HepG2 (cell line): ENCODE data around the gene PLCL2. TPM values are rescaled to one million over a fixed set of nuclear protein-coding genes. Genes with fewer than 3 reads are reported as not detected.

Experiments
- ARID3A ChIP-seq: IDR thresholded peaks from 2 replicates; pipeline ENCODE4 v1.6.1; 2012; ENCODE audit warnings: low read depth, low read length, improper control_type of control experiment
- RBAK ChIP-seq: sonication (generic); formaldehyde crosslinking; IDR thresholded peaks from 2 replicates; pipeline ENCODE4 v1.5.1; 2020; ENCODE audit warnings: mild to moderate bottlenecking, missing genetic modification reagents
- polyA plus RNA-seq, 8 experiments: library from polyadenylated mRNA; depleted of rRNA in 3 of 8; stranded (reverse) in 7 of 8; unstranded in 1 of 8; fragments of >200 nt; fragmentation: Illumina TruSeq in 4 of 8; extraction: Trizol in 4 of 8; gene quantifications; 2 replicates each; pipeline versions ENCODE4 v1.2.1 to v1.2.3, GENCODE V29; 2011 to 2016; ENCODE audit warnings: low read depth in 4 of 8, missing spikeins in 1 of 8, mixed read lengths in 1 of 8; ENCODE audit not compliant: insufficient read depth in 1 of 8
- total RNA-seq, 5 experiments: library from RNA; depleted of rRNA; stranded (reverse); fragments of >200 nt; fragmentation: Illumina TruSeq; extraction: Trizol; gene quantifications; 2 replicates each; pipeline ENCODE4 v1.2.3, GENCODE V29; 2016; ENCODE audit warnings: low read depth in 1 of 5
- TF ChIP-seq, protein P1 (sequence below): sonication (generic); formaldehyde crosslinking; IDR thresholded peaks from 2 replicates; pipeline ENCODE4 v1.5.1; 2020; ENCODE audit warnings: mild to moderate bottlenecking, missing genetic modification reagents, borderline replicate concordance
- TF ChIP-seq, protein P2 (sequence below): sonication (generic); formaldehyde crosslinking; IDR thresholded peaks from 2 replicates; pipeline ENCODE4 v1.4.0; 2020; ENCODE audit warnings: missing genetic modification reagents

The PLCL2 gene
- total and polyA plus RNA-seq, 2 of the 13 experiments (the other 11 are each of a cell fraction or from before 2014, with no cell fraction given), result not detected

DNA sequence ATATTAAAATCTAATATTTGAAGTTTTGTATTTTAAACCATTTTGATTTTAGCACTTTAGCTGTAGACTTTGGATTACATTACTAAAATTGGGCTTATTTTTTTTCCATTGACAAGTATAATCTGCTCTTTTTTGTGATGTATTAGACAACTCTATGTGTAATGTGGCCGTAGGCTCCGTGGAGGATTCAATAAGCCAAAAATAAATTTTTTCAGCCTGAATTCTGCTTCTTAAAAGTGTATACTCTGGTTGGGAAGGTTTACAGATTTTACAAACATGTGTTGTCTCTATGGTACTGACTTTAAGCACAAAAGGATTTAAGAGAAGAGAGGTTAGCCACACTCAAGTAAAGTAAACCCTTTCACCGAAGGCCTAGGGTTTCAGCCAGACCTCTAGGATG is 110.8 kb downstream of the PLCL2 start (continued):
- TF ChIP-seq, protein P1, sequence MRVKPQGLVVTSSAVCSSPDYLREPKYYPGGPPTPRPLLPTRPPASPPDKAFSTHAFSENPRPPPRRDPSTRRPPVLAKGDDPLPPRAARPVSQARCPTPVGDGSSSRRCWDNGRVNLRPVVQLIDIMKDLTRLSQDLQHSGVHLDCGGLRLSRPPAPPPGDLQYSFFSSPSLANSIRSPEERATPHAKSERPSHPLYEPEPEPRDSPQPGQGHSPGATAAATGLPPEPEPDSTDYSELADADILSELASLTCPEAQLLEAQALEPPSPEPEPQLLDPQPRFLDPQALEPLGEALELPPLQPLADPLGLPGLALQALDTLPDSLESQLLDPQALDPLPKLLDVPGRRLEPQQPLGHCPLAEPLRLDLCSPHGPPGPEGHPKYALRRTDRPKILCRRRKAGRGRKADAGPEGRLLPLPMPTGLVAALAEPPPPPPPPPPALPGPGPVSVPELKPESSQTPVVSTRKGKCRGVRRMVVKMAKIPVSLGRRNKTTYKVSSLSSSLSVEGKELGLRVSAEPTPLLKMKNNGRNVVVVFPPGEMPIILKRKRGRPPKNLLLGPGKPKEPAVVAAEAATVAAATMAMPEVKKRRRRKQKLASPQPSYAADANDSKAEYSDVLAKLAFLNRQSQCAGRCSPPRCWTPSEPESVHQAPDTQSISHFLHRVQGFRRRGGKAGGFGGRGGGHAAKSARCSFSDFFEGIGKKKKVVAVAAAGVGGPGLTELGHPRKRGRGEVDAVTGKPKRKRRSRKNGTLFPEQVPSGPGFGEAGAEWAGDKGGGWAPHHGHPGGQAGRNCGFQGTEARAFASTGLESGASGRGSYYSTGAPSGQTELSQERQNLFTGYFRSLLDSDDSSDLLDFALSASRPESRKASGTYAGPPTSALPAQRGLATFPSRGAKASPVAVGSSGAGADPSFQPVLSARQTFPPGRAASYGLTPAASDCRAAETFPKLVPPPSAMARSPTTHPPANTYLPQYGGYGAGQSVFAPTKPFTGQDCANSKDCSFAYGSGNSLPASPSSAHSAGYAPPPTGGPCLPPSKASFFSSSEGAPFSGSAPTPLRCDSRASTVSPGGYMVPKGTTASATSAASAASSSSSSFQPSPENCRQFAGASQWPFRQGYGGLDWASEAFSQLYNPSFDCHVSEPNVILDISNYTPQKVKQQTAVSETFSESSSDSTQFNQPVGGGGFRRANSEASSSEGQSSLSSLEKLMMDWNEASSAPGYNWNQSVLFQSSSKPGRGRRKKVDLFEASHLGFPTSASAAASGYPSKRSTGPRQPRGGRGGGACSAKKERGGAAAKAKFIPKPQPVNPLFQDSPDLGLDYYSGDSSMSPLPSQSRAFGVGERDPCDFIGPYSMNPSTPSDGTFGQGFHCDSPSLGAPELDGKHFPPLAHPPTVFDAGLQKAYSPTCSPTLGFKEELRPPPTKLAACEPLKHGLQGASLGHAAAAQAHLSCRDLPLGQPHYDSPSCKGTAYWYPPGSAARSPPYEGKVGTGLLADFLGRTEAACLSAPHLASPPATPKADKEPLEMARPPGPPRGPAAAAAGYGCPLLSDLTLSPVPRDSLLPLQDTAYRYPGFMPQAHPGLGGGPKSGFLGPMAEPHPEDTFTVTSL (CRISPR knock-in tag), result no peak
- TF ChIP-seq ARID3A, result no peak
- TF ChIP-seq RBAK (CRISPR knock-in tag), result no peak
- TF ChIP-seq, protein P2, sequence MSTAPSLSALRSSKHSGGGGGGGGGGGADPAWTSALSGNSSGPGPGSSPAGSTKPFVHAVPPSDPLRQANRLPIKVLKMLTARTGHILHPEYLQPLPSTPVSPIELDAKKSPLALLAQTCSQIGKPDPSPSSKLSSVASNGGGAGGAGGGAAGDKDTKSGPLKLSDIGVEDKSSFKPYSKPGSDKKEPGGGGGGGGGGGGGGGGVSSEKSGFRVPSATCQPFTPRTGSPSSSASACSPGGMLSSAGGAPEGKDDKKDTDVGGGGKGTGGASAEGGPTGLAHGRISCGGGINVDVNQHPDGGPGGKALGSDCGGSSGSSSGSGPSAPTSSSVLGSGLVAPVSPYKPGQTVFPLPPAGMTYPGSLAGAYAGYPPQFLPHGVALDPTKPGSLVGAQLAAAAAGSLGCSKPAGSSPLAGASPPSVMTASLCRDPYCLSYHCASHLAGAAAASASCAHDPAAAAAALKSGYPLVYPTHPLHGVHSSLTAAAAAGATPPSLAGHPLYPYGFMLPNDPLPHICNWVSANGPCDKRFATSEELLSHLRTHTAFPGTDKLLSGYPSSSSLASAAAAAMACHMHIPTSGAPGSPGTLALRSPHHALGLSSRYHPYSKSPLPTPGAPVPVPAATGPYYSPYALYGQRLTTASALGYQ (CRISPR knock-in tag), result no peak
